Lower leg skin (tissue), 3 donors: Measurements from ENCODE around the gene SLC35D1.

Experiments used
- POLR2A ChIP-seq, 2 donors: fragments of 450-650 bp; IDR thresholded peaks; one replicate each; pipeline ENCODE4 v1.6.1; 2016 to 2017; ENCODE audit warnings: antibody characterized with exemption in 2 of 2, mild to moderate bottlenecking in 1 of 2, moderate library complexity in 1 of 2
- TF ChIP-seq, protein P1 (sequence below), 3 donors: fragments of 450-650 bp; IDR thresholded peaks; one replicate each; pipeline ENCODE4 v1.5.1; 2016; ENCODE audit warnings: antibody characterized with exemption in 3 of 3, mild to moderate bottlenecking in 3 of 3, moderate library complexity in 2 of 3

DNA sequence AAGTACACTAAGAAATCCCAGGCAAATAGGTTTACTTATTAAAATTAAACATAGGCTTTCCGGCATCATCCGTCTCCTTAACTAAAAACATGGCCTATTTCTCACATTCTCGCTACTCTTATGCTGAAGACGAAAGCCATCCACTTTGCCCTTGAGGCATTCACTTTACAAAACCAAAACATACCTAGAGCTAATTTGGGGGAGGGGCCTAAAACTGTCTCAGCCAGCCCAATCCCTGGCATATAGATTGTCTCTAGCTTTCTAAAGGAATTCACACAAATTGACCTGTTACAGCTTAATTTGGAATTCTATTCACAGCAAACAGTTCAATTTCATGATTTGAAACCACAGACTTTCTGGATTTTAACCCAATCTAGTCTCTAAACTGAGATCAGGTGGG, 34.8 kb downstream of the SLC35D1 start:
- no peak for TF ChIP-seq POLR2A (IDR thresholded peaks at IDR 0.05)
- TF ChIP-seq, protein P1, sequence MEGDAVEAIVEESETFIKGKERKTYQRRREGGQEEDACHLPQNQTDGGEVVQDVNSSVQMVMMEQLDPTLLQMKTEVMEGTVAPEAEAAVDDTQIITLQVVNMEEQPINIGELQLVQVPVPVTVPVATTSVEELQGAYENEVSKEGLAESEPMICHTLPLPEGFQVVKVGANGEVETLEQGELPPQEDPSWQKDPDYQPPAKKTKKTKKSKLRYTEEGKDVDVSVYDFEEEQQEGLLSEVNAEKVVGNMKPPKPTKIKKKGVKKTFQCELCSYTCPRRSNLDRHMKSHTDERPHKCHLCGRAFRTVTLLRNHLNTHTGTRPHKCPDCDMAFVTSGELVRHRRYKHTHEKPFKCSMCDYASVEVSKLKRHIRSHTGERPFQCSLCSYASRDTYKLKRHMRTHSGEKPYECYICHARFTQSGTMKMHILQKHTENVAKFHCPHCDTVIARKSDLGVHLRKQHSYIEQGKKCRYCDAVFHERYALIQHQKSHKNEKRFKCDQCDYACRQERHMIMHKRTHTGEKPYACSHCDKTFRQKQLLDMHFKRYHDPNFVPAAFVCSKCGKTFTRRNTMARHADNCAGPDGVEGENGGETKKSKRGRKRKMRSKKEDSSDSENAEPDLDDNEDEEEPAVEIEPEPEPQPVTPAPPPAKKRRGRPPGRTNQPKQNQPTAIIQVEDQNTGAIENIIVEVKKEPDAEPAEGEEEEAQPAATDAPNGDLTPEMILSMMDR (IDR thresholded peaks at IDR 0.05): no peak
